Hematopoietic multipotent progenitor cell treated with erythropoietin and hydrocortisone succinate and interleukin-3 and kit ligand, for 15 days (in vitro differentiated cells): ENCODE results near the gene MRPL9.

ENCODE experiments used
- DNase-seq: peaks from one replicate; pipeline ENCODE4 v3.0.0-alpha.2; 2015; ENCODE audit warnings: low spot score

MRPL9 gene

DNA sequence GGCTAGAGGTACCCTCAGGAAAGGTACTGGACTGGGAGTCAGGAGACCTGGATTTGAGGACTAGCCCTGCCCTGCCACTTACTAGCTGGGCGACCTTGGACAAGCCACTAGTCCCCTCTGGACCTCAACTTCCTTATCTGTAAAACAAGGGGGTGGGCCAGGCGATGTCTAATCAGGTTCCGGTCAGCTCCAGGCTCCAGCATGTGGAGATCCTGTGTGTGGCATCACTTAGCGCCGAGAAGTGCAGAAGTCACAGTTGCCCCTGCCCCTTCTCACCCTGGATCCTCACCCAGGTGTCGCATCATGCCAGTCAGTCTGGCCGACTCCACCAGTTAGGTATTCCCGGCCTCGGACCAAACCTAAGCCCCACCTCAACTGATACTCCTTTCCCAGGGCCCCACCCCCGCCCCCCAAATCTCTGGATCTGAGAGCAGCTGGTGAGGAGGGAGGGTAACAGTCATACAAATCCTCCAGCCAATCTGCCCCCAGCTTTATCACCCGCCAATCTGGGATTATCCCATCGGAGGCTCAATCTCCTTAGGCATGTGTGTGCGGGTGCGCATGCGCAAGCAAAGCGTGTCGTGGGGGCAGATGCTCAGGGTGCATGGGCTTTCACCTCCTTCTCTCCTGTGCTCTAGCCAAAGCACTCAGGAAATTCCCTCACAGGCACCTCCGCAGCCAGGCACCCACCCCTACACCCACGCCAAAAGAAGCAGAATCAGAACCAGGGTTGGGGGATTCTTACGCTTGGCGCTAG is 52.1 kb downstream of the MRPL9 start:
- no peak for DNase-seq

DNA sequence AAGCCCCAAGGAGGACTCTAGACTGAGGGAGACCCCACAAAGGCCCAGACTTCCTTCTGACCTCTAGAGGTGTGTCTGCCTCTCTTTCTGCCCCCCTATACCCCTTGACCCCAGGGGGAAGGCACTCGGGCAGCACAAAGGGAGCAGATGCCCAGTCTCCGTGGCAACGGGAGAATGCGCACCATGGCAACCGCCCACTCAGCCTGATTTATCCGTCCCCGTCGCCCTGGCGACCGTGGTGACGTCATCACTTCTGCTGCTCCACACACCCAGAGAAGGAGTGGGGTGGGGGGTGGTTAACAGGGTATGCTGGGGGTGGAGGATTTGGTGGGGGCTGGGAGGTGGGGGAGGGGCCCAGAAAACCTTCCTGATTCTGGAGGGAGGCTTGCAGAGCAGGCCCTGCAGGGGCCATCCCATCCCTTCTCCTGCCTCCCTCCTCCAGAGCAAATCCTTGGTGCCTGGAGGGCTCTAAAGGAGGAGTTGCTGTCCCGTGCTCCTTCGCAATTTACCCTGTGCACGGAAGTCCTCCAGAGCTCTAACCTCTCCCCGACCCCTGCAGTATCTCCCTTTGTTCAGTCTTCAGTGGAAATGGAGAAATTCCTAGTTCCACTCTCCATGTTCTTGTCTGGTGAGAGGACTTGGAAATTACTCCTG is 53.0 kb downstream of the MRPL9 start:
- peak; percentile 31 for DNase-seq
